MCF 10A (cell line): ENCODE data around the gene SPTB. TPM values are rescaled to one million over a fixed set of nuclear protein-coding genes. Genes with fewer than 3 reads are reported as not detected.

Source experiments
- BruUV-seq: library from RNA; stranded (reverse); fragments of 400-500 nt; replicated peaks from 2 replicates; lab custom pipeline; 2021; lab: Mats Ljungman, UMichigan
- CTCF ChIA-PET: fragments of 300-600 bp; sonication (Branson Sonifier 250); formaldehyde crosslinking; extraction: SDS; loops from one replicate; lab custom pipeline; 2021; ENCODE audit warnings: antibody characterized with exemption, inconsistent platforms; lab: Yijun Ruan, JAX
- POLR2A ChIA-PET: fragments of 300-600, 350-650 bp; sonication (Branson Sonifier 250); formaldehyde crosslinking; extraction: SDS; loops from one replicate; lab custom pipeline; 2020; ENCODE audit warnings: antibody characterized with exemption, inconsistent platforms; lab: Yijun Ruan, JAX
- DNase-seq: peaks from one replicate; pipeline ENCODE4 v3.0.0-alpha.2; 2018; ENCODE audit not compliant: unreplicated experiment
- H3K27ac Mint-ChIP-seq: one replicate; pipeline ENCODE4 v1.8.0; 2022; ENCODE audit warnings: mild to moderate bottlenecking, low read depth, mixed read lengths; ENCODE audit not compliant: unreplicated experiment
- H3K27me3 Mint-ChIP-seq: one replicate; pipeline ENCODE4 v1.8.0; 2022; ENCODE audit warnings: mixed read lengths; ENCODE audit not compliant: insufficient read depth, unreplicated experiment
- H3K36me3 Mint-ChIP-seq: one replicate; pipeline ENCODE4 v1.8.0; 2022; ENCODE audit warnings: mild to moderate bottlenecking, moderate library complexity, mixed read lengths; ENCODE audit not compliant: insufficient read depth, unreplicated experiment
- H3K4me1 Mint-ChIP-seq: one replicate; pipeline ENCODE4 v1.8.0; 2022; ENCODE audit warnings: mixed read lengths; ENCODE audit not compliant: insufficient read depth, unreplicated experiment
- H3K4me3 Mint-ChIP-seq: one replicate; pipeline ENCODE4 v1.8.0; 2022; ENCODE audit warnings: mild to moderate bottlenecking, moderate library complexity, mixed read lengths; ENCODE audit not compliant: unreplicated experiment
- H3K9me3 Mint-ChIP-seq: one replicate; pipeline ENCODE4 v1.8.0; 2022; ENCODE audit warnings: mixed read lengths; ENCODE audit not compliant: unreplicated experiment
- CTCF ChIP-seq: fragments of 200-600 bp; IDR thresholded peaks from one replicate; pipeline ENCODE4 v1.8.0; 2022; ENCODE audit warnings: antibody characterized with exemption, mild to moderate bottlenecking; ENCODE audit not compliant: unreplicated experiment
- intact Hi-C: fragments of 100-400 bp; cut with micrococcal nuclease; formaldehyde crosslinking; loops from 2 replicates; pipeline ENCODE4 v1.14.1; 2022
- total RNA-seq: library from RNA; stranded (reverse); gene quantifications from 2 replicates; pipeline ENCODE4 v1.2.3, GENCODE V29; 2022

SPTB gene
- total RNA-seq, 1 experiment from 2014 or later = 1.3 TPM

- intact Hi-C loops = no loop called here
- CTCF ChIA-PET = interaction anchor here (1.2 to 2.2 kb wide), 2 partner anchors 12 to 56 kb away, joined by 6 to 10 read pairs; no protein-coding TSS in a partner anchor
- no TSS peak for BruUV-seq
- no peak for DNase-seq
- H3K27ac Mint-ChIP-seq = no peak overlapping the region
- no peaks in the 10 kb centered on the region for H3K4me1 Mint-ChIP-seq
- H3K4me3 Mint-ChIP-seq = no peak overlapping the region
- H3K9me3 Mint-ChIP-seq = no peaks in the 10 kb centered on the region
- POLR2A ChIA-PET = interaction anchor here (1.1 kb wide), 1 partner anchor 11 kb away, joined by 3 read pairs; no protein-coding TSS in a partner anchor
- no peak for TF ChIP-seq CTCF
- H3K36me3 Mint-ChIP-seq = no peaks in the 10 kb centered on the region
- H3K27me3 Mint-ChIP-seq = peaks cover 12% of the 10 kb centered on the region
These were observed 44.3 kb downstream of the SPTB start for GRCh38 chr14:64835431-64835830.

- intact Hi-C loops = no loop called here
- no peaks in the 10 kb centered on the region for H3K4me1 Mint-ChIP-seq
- POLR2A ChIA-PET = interaction anchor here (1.1 kb wide), 1 partner anchor 12 kb away, joined by 3 read pairs; no protein-coding TSS in a partner anchor
- H3K4me3 Mint-ChIP-seq = no peak overlapping the region
- no peak overlapping the region for H3K27ac Mint-ChIP-seq
- peaks cover 12% of the 10 kb centered on the region for H3K27me3 Mint-ChIP-seq
- BruUV-seq = no TSS peak
- TF ChIP-seq CTCF = no peak
- CTCF ChIA-PET = interaction anchor here (1.2 to 2.2 kb wide), 2 partner anchors 12 to 57 kb away, joined by 6 to 10 read pairs; no protein-coding TSS in a partner anchor
- no peaks in the 10 kb centered on the region for H3K9me3 Mint-ChIP-seq
- DNase-seq = no peak
- no peaks in the 10 kb centered on the region for H3K36me3 Mint-ChIP-seq
These were observed 44.7 kb downstream of the SPTB start for GRCh38 chr14:64834965-64835364.

GRCh38 chr14:64831419-64831818 lies 48.3 kb downstream of the SPTB start:
- POLR2A ChIA-PET = no interaction called here
- no peaks in the 10 kb centered on the region for H3K36me3 Mint-ChIP-seq
- no peak for TF ChIP-seq CTCF
- peaks cover 5% of the 10 kb centered on the region for H3K4me1 Mint-ChIP-seq
- no peaks in the 10 kb centered on the region for H3K27me3 Mint-ChIP-seq
- H3K9me3 Mint-ChIP-seq = no peaks in the 10 kb centered on the region
- no peak overlapping the region for H3K27ac Mint-ChIP-seq
- DNase-seq = no peak
- no peak overlapping the region for H3K4me3 Mint-ChIP-seq
- no TSS peak for BruUV-seq
- intact Hi-C loops = no loop called here
- CTCF ChIA-PET = interaction anchor here (0.8 to 13.5 kb wide), 6 partner anchors 10 to 59 kb away, joined by 3 to 235 read pairs (median 4); no protein-coding TSS in a partner anchor

GRCh38 chr14:64830961-64831360 lies 48.7 kb downstream of the SPTB start:
- Mint-ChIP-seq H3K36me3 (no peaks in the 10 kb centered on the region), H3K4me1 (peaks cover 10% of the 10 kb centered on the region), H3K4me3 (no peak overlapping the region), H3K27ac (no peak overlapping the region), H3K9me3 (no peaks in the 10 kb centered on the region), H3K27me3 (no peaks in the 10 kb centered on the region)
- CTCF ChIA-PET = interaction anchor here (0.8 to 13.5 kb wide), 5 partner anchors 10 to 60 kb away, joined by 3 to 235 read pairs (median 4); no protein-coding TSS in a partner anchor
- intact Hi-C loops = no loop called here
- DNase-seq = no peak
- POLR2A ChIA-PET = no interaction called here
- TF ChIP-seq CTCF = no peak
- no TSS peak for BruUV-seq
